ENCODE measurements around the gene PHOSPHO2. TPM values are rescaled to one million over a fixed set of nuclear protein-coding genes. Genes with fewer than 3 reads are reported as not detected.

Gene PHOSPHO2
- total RNA-seq, 4 donors from 2014 or later: 4.4 to 10.7 (median 6.7) TPM

- ATAC-seq: no peak
- Histone ChIP-seq H3K36me3 (no peaks in the 10 kb centered on the region), H3K27ac (no peak overlapping the region), H3K4me1 (no peaks in the 10 kb centered on the region), H3K4me3 (no peak overlapping the region), H3K27me3 (peaks cover 18% of the 10 kb centered on the region), H3K9me3 (no peaks in the 10 kb centered on the region)
- 60 to 68% methylated on average over 3 of the region's 3 CpGs for WGBS, 2 donors (ENCODE audit: low coverage in 1 of 2)
- no peak for TF ChIP-seq POLR2A (IDR thresholded peaks at IDR 0.05)
- no peak for TF ChIP-seq POLR2AphosphoS5 (IDR thresholded peaks at IDR 0.05)
- TF ChIP-seq EP300 (IDR thresholded peaks at IDR 0.05): no peak
- TF ChIP-seq CTCF (IDR thresholded peaks at IDR 0.05): no peak
Observed at GRCh38 chr2:169656164-169656563, 38.1 kb upstream of the PHOSPHO2 start.

GRCh38 chr2:169658877-169659276 lies 35.4 kb upstream of the PHOSPHO2 start:
- Histone ChIP-seq H3K27me3 (peaks cover 7% of the 10 kb centered on the region), H3K4me1 (no peaks in the 10 kb centered on the region), H3K4me3 (no peak overlapping the region), H3K36me3 (no peaks in the 10 kb centered on the region), H3K9me3 (no peaks in the 10 kb centered on the region), H3K27ac (no peak overlapping the region)
- TF ChIP-seq POLR2A (IDR thresholded peaks at IDR 0.05): no peak
- TF ChIP-seq POLR2AphosphoS5 (IDR thresholded peaks at IDR 0.05): no peak
- no peak for TF ChIP-seq EP300 (IDR thresholded peaks at IDR 0.05)
- no peak for TF ChIP-seq CTCF (IDR thresholded peaks at IDR 0.05)
- ATAC-seq: no peak
- WGBS, 2 donors (ENCODE audit: low coverage in 1 of 2): 90% methylated on average over 1 of the region's 1 CpG; no CpG with 5 or more reads in 1 of the 2 donors

- Histone ChIP-seq H3K27ac (no peak overlapping the region), H3K27me3 (peaks cover 7% of the 10 kb centered on the region), H3K4me3 (no peak overlapping the region), H3K9me3 (no peaks in the 10 kb centered on the region), H3K4me1 (no peaks in the 10 kb centered on the region), H3K36me3 (no peaks in the 10 kb centered on the region)
- no peak for ATAC-seq
- no peak for TF ChIP-seq EP300 (IDR thresholded peaks at IDR 0.05)
- no peak for TF ChIP-seq POLR2AphosphoS5 (IDR thresholded peaks at IDR 0.05)
- TF ChIP-seq CTCF (IDR thresholded peaks at IDR 0.05): no peak
- TF ChIP-seq POLR2A (IDR thresholded peaks at IDR 0.05): no peak
- WGBS, 2 donors (ENCODE audit: low coverage in 1 of 2): 75 to 85% methylated on average over 1 of the region's 1 CpG
Observed at GRCh38 chr2:169659320-169659719, 34.9 kb upstream of the PHOSPHO2 start.

GRCh38 chr2:169661265-169661664 lies 33.0 kb upstream of the PHOSPHO2 start:
- WGBS, 2 donors (ENCODE audit: low coverage in 1 of 2): 65 to 73% methylated on average over 1 to 3 of the region's 3 CpGs
- Histone ChIP-seq H3K4me1 (no peaks in the 10 kb centered on the region), H3K27ac (no peak overlapping the region), H3K36me3 (no peaks in the 10 kb centered on the region), H3K9me3 (no peaks in the 10 kb centered on the region), H3K4me3 (no peak overlapping the region), H3K27me3 (peaks cover 4% of the 10 kb centered on the region)
- TF ChIP-seq EP300 (IDR thresholded peaks at IDR 0.05) (no peak), POLR2AphosphoS5 (IDR thresholded peaks at IDR 0.05) (no peak), CTCF (IDR thresholded peaks at IDR 0.05) (no peak), POLR2A (IDR thresholded peaks at IDR 0.05) (no peak)
- ATAC-seq: no peak

- H3K4me1 ChIP-seq: no peaks in the 10 kb centered on the region
- no peaks in the 10 kb centered on the region for H3K27me3 ChIP-seq
- no peak overlapping the region for H3K27ac ChIP-seq
- 100% methylated on average over 1 of the region's 1 CpG; no CpG with 5 or more reads in 1 of the 2 donors for WGBS, 2 donors (ENCODE audit: low coverage in 1 of 2)
- H3K9me3 ChIP-seq: no peaks in the 10 kb centered on the region
- ATAC-seq: no peak
- no peak overlapping the region for H3K4me3 ChIP-seq
- no peaks in the 10 kb centered on the region for H3K36me3 ChIP-seq
- TF ChIP-seq POLR2A (IDR thresholded peaks at IDR 0.05): no peak
Observed at GRCh38 chr2:169662744-169663143, 31.5 kb upstream of the PHOSPHO2 start.
